HG02870 (cell line): ENCODE data around the gene FTCD.
"Not testable (repeated sequence)": the region's sequence is repeated elsewhere in the genome, so short reads cannot be mapped to it uniquely, and the experiment has no call there.

Experiments used
- ATAC-seq: cut with Tn5 transposase; IDR thresholded peaks from one replicate; pipeline ENCODE4 v1.9.1; 2021; ENCODE audit warnings: mild to moderate bottlenecking, moderate library complexity; ENCODE audit not compliant: unreplicated experiment

The FTCD gene

GRCh38 chr21:46140352-46141003 lies 14.9 kb downstream of the FTCD start:
- not testable (repeated sequence) for ATAC-seq

DNA sequence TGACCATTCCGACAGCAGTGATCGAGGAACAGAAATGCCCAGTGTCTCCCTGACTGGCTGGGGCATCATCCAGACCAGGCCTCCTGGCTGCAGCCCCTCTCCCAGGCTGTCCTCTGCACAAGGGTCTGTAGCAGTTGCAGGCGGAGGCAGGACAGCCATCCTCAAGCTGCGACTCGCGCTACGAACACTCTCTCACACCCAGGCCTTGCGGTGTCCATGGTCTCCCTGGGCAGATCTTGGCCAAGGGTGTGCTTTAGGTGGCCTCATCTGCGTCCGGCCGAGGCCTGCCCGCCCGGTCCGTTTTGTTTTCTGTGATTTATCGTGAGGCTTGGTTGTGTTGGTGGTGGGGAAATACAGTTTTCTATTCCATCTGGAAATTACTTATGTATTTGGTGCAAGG lies 15.7 kb downstream of the FTCD start:
- no peak for ATAC-seq

DNA sequence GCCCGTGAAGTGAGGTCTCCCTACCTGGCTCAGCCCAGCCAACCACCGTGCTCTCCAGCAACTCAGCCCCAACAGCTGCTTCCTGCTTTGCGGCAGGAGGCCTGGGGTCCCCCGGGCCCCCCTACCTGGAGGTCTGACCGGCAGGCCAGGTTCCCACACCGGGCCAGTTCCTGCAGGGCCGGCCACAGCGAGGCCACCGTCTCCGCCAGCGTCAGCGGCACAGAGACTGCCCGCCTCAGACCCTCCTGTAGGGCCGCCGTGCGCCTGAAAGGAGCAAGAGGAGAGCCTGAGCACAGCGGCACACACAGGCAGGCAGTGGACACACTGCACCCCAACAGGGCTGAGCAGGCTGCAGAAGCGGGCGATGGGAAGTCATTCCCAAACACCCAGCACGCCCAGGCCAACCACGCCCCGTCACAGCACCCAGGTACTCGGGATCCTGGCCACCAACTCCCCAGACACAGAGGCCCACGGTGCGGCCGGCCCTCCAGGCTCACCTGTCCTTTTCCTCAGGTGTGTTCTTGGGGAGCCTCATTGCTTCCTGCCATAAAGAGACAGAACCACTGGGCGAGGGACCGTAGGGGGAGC lies 16.9 kb downstream of the FTCD start:
- no peak for ATAC-seq

GRCh38 chr21:46137908-46138307 lies 17.5 kb downstream of the FTCD start:
- no peak for ATAC-seq

- no peak for ATAC-seq
These were observed 18.5 kb downstream of the FTCD start for GRCh38 chr21:46136739-46137349.

- ATAC-seq, result no peak
These were observed 19.5 kb downstream of the FTCD start for GRCh38 chr21:46135782-46136395.

DNA sequence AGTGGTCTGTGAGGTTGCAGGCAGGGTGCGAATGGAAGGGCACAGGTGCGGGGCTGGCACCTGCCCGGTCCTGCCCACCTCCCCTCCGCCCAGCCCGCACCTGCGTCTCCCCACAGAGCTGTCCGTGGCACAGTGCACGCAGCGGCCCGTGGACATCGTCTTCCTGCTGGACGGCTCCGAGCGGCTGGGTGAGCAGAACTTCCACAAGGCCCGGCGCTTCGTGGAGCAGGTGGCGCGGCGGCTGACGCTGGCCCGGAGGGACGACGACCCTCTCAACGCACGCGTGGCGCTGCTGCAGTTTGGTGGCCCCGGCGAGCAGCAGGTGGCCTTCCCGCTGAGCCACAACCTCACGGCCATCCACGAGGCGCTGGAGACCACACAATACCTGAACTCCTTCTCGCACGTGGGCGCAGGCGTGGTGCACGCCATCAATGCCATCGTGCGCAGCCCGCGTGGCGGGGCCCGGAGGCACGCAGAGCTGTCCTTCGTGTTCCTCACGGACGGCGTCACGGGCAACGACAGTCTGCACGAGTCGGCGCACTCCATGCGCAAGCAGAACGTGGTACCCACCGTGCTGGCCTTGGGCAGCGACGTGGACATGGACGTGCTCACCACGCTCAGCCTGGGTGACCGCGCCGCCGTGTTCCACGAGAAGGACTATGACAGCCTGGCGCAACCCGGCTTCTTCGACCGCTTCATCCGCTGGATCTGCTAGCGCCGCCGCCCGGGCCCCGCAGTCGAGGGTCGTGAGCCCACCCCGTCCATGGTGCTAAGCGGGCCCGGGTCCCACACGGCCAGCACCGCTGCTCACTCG lies 23.3 kb downstream of the FTCD start:
- no peak for ATAC-seq

GRCh38 chr21:46131588-46131837 lies 23.9 kb downstream of the FTCD start:
- no peak for ATAC-seq

DNA sequence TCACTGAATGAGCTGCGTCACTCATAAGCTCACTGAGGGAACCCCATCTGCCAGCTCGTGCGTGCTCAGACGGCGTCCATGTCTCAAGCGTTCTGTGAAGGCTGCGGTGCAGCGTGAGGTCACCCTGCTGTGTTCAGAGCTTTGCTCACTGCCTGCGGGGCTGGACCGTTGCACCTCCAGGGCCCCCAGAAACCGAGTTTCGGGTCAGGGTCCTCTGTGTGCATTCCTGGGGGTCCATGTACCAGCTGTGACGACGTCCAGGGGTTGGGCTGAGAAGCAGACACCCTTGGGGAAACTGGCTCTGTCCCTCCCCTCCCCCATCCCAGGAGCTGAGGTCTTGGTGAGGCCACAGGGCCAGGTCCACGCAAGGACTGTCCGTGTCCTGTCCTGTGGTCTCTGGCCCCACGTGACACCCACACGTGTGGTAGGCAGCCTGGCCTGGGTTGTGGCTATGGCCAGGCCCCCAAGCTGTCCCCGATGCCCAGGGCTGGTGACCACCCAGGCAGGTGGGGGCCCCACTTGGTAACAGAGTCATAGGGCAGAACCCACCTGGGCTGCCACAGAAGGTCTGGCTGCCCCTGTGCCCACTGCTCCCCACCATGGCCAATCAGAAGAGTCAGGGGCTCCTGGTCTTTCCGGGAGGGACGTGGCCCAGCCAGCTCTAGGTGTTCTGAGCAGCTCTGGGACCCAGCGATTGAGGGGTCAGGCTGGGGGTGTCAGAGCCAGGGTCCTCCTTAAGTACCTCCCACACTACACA lies 24.4 kb downstream of the FTCD start:
- ATAC-seq, result no peak

- ATAC-seq, result no peak
These were observed 25.3 kb downstream of the FTCD start for GRCh38 chr21:46129846-46130651.

DNA sequence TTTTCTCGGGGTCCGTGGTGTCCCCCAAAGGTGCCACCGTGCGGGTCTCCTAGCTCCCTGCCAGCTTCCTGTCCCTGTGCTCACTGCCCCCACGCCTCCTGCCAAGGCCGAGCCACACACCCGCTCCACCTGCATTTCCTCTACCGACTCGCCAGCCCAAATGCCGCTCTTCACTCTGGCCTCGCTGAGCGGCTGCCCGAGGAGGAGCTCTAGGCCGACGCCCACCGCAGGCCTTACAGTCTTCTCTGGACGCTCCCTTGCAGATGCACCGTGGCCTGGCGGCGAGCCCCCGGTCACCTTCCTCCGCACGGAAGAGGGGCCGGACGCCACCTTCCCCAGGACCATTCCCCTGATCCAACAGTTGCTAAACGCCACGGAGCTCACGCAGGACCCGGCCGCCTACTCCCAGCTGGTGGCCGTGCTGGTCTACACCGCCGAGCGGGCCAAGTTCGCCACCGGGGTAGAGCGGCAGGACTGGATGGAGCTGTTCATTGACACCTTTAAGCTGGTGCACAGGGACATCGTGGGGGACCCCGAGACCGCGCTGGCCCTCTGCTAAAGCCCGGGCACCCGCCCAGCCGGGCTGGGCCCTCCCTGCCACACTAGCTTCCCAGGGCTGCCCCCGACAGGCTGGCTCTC lies 26.3 kb downstream of the FTCD start:
- no peak for ATAC-seq

- no peak for ATAC-seq
These were observed 27.1 kb downstream of the FTCD start for GRCh38 chr21:46128106-46128932.

DNA sequence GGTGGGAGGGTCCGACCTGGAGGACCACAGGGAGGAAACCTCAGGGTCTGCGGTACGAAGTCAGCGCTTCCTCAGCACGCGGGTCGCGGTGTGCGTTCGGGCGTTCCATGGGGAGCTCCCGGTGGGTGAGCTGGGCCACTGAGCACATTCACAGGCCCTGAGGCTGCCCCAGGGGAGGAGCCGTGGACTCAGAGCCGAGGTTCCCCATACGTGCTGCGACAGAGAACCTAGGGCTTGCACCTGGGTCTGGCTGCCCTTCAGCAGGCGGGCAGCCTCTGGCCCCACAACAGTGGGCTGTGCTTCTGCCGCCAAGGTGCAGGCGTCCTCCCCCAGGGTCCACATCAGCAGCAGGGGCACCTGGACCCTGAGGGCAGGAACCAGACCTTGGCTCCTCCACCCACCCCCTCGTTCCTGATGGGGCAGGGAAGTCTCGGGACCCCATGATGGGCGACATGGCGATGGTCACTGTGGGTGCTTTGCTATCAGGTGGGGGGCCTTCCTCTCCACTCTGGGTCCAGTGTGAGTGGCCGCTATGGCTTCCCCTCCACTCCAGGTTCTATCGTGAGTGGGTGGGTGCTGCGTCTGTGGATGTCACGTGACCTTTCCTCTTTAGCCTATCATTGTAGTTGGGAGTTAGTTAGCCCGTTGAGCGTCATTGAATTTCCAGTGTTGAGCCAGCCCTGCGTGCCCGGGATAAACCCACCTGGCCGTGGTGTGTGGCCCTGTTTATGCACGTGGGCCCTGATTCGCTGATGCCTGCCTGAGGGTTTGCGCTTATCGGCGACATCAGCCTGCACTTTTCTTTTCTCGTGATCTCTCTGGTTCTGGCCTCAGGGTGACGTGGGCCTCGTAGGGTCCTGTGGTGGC lies 27.9 kb downstream of the FTCD start:
- ATAC-seq, result no peak

DNA sequence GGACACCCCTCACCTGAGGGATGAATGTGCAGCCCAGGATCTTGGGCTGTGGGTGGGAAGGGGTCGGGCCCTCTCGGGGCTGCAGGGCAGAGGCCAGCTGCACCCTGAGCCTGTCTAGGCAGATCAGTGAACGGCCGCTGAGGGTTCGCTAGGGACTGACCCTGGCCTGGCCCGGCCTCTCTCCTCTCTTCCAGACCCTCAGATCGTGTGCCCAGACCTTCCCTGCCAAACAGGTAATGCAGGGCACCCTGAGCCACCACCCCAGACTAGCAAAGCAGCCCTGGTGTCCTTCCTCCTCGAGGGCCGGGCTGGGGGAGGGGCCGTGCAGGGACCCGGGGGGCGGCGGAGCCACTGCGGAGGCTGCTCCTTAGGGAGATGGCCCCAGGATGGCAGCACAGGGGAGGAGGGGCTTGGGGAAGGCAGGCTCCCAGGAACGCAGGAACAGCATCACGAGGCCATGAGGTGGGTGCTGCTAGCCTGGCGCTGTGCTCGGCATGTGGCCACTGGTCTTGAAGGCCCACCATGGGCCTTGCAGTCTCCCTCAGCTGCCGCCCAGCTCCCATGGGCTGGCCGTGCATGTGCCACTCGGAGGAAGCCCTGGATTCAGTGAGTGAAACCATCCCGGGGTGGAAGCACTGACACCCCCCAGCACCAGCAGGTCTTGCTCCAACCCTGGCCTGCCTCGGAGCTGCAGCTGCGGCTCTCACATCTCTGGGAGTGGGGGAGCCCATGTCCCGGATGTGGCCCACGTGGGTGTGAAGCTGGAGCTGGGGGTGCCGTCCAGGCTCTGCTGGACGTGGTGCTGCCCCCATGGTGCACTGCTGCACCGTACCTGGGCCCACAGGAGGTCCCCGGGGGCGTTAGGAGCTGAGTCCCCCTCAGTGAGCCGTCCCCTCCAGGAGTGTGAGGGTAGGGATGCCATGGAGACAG lies 28.8 kb downstream of the FTCD start:
- ATAC-seq, result no peak

GRCh38 chr21:46125846-46126301 lies 29.5 kb downstream of the FTCD start:
- ATAC-seq, result no peak
